Loucy (cell line): ENCODE results near the gene FGF22.

ENCODE experiments used
- CTCF ChIP-seq: fragments of 200-600 bp; sonication (generic); conservative IDR thresholded peaks from 2 replicates; pipeline ENCODE4 v1.5.1; 2014; ENCODE audit warnings: mild to moderate bottlenecking, antibody characterized with exemption, low read length
- EZH2phosphoT487 ChIP-seq: fragments of 200-600 bp; IDR thresholded peaks from 2 replicates; pipeline ENCODE4 v1.6.1; 2018; ENCODE audit warnings: antibody characterized with exemption, mild to moderate bottlenecking, moderate library complexity, borderline replicate concordance

DNA sequence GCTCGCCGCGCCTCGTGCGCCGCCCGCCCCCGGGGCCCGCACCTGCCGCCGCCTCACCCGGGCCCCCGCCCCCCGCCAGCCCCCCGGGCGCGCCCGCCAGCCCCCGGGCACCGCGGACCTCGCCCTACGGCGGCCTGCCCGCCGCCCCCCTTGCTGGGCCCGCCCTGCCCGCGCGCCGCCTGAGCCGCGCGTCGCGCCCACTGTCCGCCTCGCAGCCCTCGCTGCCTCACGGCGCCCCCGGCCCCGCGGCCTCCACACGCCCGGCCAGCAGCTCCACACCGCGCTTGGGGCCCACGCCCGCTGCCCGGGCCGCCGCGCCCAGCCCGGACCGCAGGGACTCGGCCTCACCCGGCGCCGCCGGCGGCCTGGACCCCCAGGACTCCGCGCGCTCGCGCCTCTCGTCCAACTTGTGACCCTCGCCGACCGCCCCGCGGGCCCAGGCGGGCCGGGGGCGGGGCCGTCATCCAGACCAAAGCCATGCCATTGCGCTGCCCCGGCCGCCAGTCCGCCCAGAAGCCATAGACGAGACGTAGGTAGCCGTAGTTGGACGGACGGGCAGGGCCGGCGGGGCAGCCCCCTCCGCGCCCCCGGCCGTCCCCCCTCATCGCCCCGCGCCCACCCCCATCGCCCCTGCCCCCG, 23.5 kb upstream of the FGF22 start:
- TF ChIP-seq CTCF: no peak
- no peak for TF ChIP-seq EZH2phosphoT487
